Activated CD4-positive, CD25-positive, alpha-beta regulatory T cell treated with anti-CD3 and anti-CD28 coated beads, Interleukin-2, amount 50 U/mL, for 24 hours (primary cell): ENCODE measurements around the gene PLEKHF1.
"Not testable (repeated sequence)": the region's sequence is repeated elsewhere in the genome, so short reads cannot be mapped to it uniquely, and the experiment has no call there.

ENCODE experiments used
- ATAC-seq, 2 donors: fragments of 150-1000 bp; cut with Tn5 transposase; one replicate each; pipeline ENCODE4 v1.10.0; 2021; ENCODE audit warnings: mild to moderate bottlenecking in 1 of 2, moderate library complexity in 1 of 2

Gene PLEKHF1

GRCh38 chr19:29665215-29665825, at the start of gene PLEKHF1:
PLEKHF1 (plus strand) TSS chr19:29665461; CDS start chr19:29673840, 8,379 bp downstream.
- ATAC-seq: peak; percentile 88

- ATAC-seq: no peak
These were observed 49.3 kb upstream of the PLEKHF1 start for GRCh38 chr19:29615891-29616425.

- ATAC-seq: no peak
These were observed 48.7 kb upstream of the PLEKHF1 start for GRCh38 chr19:29616541-29616940.

GRCh38 chr19:29617366-29618266, 47.6 kb upstream of the PLEKHF1 start:
- no peak for ATAC-seq

GRCh38 chr19:29618434-29618833, 46.8 kb upstream of the PLEKHF1 start:
- no peak for ATAC-seq

GRCh38 chr19:29618871-29619270, 46.4 kb upstream of the PLEKHF1 start:
- ATAC-seq: no peak

- peak; percentile 69 to 76 for ATAC-seq
These were observed 44.3 kb upstream of the PLEKHF1 start for GRCh38 chr19:29620931-29621351.

GRCh38 chr19:29622166-29623070, 42.8 kb upstream of the PLEKHF1 start:
- ATAC-seq: no peak

- peak; percentile 85 to 95 for ATAC-seq
These were observed 41.4 kb upstream of the PLEKHF1 start for GRCh38 chr19:29623726-29624488.

GRCh38 chr19:29624489-29625185, 40.6 kb upstream of the PLEKHF1 start:
- no peak for ATAC-seq

GRCh38 chr19:29625186-29625651, 40.0 kb upstream of the PLEKHF1 start:
- no peak for ATAC-seq

GRCh38 chr19:29626386-29626785, 38.9 kb upstream of the PLEKHF1 start:
- no peak for ATAC-seq

- not testable (repeated sequence) for ATAC-seq
These were observed 38.4 kb upstream of the PLEKHF1 start for GRCh38 chr19:29626832-29627231.

GRCh38 chr19:29628661-29629385, 36.4 kb upstream of the PLEKHF1 start:
- ATAC-seq: no peak

- ATAC-seq: no peak
These were observed 35.3 kb upstream of the PLEKHF1 start for GRCh38 chr19:29629836-29630534.

- no peak for ATAC-seq
These were observed 34.6 kb upstream of the PLEKHF1 start for GRCh38 chr19:29630655-29631054.

GRCh38 chr19:29631450-29631849, 33.8 kb upstream of the PLEKHF1 start:
- ATAC-seq: no peak

- no peak for ATAC-seq
These were observed 31.3 kb upstream of the PLEKHF1 start for GRCh38 chr19:29634002-29634401.

GRCh38 chr19:29634423-29635130, 30.7 kb upstream of the PLEKHF1 start:
- no peak for ATAC-seq
